Dedifferentiated amniotic fluid mesenchymal stem cell (primary cell): ENCODE data around the gene DLX5.

Source experiments
- DNase-seq: peaks from one replicate; pipeline ENCODE4 v3.0.0-alpha.2; 2016; ENCODE audit errors: extremely low spot score

DLX5 gene

DNA sequence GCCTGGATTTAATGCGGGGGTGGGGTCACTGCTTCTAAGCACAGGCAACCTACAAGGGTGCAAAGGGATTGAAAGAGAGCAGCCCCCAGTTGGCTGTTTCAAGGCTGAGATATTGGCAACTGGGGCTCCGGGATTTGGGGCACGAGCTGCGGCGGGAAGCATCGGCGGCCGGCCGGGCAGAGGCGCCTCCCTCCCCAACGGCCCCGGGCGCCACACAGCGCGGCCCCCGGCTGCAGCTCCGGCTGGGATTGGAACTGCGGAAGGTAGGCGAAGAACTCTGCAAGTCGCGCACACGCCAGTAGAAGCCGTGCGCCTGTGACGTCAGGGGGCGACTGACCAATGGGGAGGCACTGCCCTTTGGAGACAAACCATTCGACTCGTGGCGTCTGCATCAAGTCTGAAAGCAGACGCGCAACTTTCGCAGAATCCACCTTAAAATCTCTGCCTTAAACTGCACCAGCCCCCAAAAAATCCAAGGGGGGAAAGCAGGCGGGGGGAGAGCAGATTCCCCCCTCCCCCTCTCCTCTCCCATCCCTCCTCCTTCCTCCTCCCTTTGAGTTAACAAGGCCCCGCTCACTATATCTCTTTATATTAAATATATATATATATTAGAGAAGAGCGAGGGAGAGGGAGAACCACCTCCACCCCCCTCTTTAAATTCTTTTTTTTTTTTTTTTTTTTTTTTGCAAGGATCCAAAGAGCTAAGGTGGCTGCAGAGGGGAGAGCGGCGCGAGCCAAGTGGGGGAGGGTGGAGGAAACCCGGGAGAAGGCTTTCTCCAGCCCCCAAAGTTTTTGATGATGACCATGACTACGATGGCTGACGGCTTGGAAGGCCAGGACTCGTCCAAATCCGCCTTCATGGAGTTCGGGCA is 19.2 kb downstream of the DLX5 start, which contains the start of gene DLX6:
TSS of gene DLX6 (plus strand) at position 371 of the 872 bp plus-strand sequence. CDS start at position 796, 425 bp downstream.
- peak; percentile 81 for DNase-seq

DNA sequence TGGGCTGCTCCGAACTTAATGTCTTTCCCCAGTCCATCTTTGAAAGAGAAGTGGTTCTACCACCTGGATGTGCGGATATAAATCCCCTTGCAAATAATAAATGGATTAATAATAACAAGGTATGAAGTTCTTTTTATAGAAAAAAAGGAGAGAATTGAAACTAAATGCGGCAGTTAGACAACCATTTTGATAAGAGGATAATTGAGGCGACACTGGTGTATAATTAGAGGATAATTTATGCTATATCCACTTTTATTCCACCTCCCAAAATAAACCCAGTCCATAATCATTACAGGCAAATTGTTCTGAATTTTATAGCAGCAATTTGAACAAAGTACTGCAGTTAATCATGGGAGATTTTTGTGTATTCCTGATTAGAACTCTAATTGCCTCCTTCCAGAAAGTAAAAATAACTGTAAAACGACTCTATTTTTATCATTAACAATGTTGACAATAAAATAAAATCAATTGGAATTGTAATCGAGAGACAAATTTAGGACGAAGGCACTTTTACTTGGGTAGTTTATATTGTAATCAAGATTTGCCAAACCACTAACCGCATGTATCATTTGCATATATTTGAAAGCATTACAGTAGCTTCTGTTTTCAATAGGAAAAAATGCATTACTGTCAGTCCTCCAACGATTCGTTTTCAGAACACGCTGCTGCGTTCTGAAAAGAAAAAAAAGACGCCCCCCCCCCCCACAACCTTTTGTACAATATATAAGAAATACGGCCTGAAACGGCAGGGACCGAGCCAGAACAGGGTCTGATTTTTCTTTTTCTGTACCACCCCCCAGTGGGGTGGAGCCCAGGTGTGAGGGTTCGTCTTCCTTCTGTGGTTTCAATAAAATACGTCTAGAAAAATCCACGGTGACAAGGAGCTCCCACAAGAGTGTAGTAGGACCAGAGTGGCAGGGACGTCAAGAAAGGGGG is 20.1 kb downstream of the DLX5 start:
- no peak for DNase-seq

DNA sequence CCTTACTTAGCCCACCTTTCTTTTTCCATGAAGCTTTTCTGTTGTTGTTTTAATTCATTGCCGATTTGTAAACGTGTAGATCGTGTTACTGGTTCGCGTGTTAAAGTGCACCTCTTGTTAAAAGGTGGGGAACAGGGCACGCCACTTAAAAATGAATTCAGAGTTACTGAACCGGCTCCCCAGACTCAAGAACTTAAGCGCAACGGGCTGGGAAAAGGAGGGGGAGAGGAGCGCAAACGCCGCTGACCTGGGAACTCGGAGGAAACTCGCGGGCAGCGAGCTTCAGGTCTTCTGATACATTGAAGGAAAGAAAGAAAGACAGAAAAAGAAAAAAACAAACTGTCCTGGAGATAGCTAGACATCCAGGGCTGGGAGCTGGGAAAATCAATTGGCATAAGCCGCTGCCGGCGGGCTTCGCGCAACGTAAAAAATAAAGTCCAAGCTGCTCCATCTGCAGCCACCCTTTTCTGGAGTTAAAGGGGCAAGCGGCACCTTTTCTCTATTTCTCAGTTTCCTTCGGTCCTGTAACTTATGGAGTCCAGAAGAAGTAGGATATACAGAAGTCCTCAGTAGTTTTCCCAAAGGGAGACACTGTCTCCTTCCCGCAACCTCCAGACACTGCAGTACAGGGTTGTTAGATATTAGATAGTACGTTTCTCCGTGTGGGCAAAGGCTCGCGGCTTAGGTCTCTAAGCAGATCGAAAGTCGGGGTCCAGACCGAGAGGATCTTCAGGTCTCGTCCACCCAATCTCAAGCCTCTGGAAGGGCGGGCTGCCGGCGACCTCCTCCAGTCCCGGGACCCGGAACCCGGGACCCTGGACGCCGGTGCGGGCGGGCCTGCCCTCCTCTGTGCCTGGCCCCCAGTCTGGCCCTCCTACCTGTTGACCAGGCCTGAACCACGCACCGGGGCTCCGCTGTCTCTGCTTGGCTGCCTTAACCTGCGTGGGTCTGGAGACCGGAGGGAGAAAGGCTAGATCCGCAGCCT is 21.1 kb downstream of the DLX5 start:
- no peak for DNase-seq

DNA sequence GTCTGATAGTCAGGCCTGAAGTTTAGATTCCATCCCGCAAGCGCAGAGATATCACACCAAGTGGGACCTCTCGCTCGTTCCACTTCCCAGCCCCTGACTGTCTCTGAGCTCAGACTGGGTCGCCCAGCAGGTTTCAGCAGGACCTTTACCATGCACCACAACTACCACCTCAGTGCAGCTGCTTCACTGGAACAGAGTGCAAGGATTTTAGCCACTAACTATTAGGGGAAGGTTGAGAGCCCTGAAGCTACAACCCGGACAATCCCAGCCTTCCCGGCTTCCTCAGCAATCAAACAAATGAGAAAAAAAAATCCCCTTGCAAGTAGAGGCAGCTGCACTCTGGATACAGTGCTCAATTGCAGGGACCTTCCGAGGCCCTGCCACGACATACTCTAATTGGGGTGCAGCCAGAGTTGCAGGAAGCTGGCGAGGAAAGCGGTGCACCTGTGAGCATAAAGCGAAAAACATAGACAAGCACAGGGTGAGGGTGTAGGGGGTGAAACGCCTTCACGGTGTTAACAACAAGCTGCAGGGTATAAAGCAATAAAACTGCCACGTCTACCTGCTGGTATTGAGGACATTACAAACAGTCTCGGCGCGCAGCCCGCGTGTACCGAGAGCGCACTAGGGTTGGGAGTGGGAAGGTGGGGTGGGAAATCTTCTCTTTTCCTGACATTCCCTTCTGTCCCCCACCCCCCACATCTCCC is 21.9 kb downstream of the DLX5 start:
- DNase-seq, result no peak

DNA sequence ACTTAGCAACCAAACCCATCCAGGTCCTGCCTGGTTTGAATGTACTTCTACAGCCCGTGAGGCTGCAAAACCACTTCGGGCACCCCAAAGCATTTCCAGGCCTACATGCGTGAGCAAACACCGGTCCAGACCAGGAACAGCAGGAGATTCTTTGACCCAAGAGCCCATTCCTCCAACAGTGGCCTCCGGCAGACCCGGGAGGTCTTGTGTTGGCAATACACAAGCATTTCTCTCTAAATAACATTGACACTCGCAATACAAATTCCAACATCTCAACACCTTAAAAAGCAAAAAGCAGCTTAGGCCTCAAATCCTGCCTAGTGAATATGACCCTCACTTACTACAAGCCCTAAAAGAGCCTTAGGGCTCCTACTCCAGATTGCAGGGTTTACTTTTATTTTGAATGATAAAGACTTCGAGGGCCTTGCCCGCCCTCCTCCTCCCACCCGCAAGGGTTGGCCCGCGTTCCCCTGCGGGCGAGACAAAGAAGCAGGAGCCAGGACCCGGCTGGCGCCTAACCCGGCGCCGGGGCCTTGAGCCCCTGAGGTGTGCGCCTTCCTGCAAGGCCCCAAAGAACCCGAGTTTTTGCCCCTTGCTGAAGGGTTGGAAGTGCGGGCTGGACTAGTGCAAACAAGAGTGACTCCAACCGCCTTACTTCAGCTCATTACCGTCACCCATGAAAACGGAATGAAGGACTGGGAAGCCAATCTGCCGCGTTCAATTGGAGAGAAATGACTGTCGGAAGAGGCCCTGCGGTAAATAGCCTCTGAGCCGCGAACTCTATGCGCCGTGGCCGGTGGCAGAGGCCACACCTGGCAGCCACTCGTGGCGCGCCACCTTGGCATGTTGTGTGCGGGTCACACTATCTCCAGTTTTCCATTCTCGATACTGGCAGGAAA is 22.7 kb downstream of the DLX5 start:
- DNase-seq, result no peak

DNA sequence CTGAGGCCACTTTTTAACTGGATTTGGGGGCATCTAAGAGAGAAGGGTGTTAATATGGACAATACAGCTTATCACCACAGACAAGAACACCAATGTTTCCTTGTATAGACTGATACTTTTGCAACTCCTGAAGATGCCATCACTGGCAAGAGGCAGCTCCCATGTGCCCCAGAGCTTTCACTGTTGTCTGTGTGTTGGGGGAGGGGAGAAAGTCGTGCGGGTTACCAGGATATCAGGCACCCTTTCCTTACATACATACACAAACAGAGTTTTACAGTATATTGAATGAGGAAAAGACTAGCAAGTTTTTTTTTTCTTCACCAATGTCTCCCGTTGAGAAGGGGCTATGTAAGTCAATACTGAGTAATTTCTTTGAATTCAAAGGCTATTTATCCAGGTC is 23.4 kb downstream of the DLX5 start:
- DNase-seq, result no peak

DNA sequence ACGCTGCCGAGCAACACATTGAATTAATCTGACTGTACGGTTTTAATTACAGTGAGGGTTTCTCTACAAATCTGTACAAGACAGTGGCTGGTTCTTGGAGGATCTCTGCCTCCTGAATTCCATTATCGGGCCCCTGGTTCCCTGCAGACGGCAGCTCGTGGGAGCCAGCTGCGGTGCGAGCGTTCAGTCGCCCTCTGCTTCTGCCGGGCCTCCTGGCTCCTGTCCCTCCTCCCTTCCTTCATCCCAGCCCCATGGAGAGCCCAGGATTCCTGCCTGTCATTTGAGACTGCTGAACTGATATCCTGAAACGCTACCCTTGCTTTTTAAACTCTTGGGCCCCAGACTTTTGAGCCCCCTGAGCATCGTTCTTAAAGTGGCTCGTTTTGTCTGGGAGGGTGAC is 25.9 kb downstream of the DLX5 start:
- DNase-seq, result no peak

DNA sequence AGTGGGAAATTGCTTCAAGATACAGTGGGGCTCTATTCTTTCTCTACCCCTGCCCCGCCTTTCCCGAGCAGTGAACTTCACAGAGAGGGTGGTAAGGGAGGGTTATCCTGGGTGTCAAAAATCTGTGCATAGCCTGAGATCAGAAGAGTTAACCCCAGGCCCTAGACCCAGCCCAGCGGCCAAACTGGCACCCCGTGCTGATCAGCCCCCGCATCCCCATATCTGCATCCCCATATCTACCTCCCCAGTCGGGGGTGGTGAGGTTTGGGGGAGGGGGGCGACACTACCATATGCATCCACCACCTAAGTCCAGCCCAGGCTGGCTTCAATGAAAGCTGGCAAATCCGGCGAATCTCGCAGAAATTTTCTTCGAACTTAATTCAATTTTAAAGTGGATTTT is 26.3 kb downstream of the DLX5 start:
- DNase-seq, result no peak

DNA sequence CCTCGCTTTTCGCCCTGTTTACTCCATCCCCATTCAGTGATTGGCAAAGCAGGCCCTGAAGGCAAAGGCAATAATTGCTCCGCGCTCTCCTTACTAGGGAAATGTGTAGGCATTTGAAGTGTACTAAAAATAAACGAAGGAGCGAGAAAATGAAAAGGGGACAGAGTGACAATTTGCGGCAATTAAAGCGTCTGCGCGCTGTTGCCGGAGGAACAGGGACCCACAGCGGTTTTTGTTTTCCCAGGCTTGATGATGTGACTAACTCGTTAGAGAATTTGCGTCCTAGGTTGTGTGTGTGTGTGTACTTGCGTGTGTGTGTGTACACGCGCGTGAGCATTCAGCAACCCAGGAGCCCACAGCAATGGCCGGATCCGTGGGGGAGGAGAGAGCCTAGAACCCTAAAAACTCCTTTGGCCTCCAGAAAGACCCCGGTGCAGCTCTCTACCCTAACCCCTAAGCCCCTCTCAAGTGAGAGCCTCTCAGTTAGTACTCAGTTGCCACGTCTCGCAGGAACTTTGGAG is 27.1 kb downstream of the DLX5 start:
- no peak for DNase-seq

DNA sequence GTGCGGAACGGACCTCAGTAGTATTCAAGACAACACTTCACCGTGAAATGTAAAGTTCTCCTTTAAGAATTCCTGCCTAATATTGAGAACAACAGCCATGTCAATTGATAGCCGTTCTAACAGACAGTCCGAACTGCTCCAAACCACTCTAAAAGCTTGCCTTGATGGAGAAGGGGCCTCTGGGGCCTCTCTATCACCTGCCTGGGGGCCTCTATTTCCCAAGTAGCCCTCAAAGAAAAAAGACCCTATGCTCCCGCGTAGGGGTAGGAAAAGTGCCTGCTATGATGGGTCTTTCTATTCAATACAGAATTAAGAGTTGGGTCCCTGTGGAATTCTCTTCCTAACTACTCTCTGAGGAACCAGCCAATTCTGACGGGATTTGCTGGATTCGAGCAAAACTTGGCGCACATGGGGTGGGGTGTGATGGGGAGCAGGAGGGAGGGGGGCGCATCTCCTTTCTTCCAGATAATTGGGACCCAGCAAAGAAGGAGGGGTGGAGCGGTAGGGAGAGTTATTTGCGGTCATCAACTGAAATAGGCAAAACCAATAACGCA is 27.6 kb downstream of the DLX5 start:
- DNase-seq, result no peak

DNA sequence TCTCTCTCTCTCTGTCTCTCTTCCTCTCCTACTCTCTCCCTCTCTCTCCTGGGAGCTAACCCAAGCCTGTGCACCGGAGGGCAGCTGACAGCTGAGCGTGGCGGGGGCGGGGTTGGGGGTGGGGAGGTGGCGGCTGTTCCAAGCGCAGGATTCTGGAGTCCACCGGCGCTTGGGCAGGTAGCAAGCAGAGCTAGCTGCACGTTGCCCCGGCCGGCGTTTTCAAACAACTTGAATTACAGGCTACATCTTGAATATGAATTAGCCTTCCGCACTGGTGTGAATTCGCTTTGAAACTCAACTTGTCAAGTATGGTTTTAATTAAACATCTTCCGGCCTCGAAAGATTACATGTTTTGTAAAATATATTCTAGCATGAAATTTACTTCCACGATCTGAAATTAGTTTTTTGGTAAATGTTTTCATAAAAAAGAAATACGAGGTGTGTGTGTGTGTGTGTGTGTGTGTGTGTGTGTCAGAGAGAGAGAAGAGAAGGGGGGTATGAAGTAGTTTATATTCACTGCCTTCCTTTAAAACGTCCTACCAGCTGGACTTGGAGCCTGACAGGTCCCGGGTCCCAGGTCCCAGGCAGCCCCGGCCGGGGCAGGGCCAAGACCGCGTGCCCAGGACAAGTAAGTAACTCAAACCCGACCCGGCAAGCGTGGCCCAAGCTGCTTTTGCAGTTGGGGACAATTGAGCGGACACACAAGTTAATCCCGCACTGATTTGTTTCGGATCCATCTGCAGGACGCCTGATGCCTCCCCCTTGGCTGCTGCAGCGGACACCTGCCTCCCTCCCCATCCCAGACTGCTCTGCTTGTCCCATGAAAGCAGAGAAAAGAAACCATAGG is 28.3 kb downstream of the DLX5 start:
- DNase-seq, result no peak

DNA sequence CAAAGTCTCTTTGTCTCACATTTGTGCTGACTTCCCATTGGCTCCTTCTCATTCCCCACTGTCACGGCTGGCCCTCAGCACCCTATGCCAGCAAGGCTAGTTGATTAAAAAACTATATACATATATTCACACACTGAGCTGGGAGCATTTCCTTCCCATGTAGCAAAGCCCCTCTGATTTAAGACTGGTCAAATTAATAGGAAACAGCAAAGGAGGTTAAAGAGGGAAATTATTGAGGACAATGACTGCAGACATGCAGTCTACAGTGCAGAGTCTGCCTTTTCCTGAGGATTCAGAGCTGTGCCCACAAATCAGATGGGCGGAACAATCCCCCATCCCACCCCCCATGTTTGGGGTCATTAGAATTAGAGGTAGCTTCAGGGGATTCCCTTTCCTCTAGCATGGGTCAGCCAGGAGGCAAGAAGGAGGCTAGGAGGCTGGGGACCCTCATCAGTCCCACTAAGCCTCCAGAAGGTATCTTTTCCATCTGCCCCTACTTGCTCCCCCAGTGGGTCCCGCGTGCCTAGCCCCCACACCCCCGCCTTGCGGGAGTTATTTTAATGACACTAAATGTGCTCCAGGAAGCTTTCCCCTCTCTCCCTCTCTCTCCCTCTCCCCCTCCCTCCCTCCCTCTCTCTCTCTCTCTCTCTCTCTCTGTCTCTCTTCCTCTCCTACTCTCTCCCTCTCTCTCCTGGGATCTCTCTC is 29.1 kb downstream of the DLX5 start:
- DNase-seq, result no peak

DNA sequence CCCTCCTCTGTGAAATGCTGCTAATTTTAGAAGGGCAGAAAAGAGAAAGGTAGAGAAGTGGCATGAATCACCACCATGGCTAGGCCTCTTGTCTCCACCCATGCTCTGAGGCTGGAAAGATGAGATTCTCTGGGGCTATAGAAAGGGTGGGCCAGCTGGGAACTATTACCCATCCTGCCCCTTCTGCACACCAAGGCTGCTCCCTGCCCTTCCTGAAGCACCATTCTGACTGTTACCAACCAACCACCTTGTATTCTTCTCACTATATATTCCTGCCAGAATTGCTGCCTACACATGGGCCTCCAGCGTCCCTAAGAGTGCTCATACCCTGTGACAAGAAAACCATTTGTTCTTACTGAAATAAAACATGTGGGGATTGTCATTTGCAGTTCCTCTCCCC is 30.7 kb downstream of the DLX5 start:
- DNase-seq, result no peak

DNA sequence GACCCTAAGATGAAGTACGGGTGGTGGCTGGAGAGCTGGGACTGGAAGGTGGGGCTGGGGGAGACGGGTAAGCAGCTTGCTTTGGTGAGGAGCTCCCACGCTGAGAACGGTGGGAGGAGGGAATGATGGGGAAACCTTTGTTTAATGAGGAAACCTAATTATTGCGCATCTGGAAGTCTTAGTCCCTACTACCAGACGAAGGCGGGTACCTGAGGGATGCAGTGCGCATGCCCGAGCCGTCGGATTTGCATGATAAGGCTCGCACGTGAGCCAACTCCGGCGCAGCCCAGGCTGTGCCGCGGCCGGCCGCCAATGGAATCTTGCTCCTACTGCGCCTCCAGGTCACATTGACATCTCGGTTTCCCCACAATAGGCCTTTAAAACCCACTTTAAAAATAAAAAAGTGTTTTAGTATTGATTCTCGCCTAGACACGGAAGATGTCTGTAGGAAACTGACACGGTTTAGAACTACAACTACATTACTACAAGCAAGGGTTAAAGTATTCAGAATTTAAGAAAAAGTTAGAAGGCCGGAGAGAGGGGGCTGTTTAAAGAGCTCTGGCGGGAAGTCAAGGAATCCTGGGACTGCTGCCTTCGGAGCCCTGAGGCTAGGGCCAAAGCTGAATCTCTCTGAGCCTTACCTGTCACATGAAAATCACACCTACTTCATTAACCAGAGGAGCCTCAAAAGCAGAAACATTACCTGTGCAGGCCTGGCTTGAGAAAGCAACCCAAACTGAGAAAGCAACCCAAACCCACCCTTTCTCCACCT is 31.4 kb downstream of the DLX5 start:
- no peak for DNase-seq

DNA sequence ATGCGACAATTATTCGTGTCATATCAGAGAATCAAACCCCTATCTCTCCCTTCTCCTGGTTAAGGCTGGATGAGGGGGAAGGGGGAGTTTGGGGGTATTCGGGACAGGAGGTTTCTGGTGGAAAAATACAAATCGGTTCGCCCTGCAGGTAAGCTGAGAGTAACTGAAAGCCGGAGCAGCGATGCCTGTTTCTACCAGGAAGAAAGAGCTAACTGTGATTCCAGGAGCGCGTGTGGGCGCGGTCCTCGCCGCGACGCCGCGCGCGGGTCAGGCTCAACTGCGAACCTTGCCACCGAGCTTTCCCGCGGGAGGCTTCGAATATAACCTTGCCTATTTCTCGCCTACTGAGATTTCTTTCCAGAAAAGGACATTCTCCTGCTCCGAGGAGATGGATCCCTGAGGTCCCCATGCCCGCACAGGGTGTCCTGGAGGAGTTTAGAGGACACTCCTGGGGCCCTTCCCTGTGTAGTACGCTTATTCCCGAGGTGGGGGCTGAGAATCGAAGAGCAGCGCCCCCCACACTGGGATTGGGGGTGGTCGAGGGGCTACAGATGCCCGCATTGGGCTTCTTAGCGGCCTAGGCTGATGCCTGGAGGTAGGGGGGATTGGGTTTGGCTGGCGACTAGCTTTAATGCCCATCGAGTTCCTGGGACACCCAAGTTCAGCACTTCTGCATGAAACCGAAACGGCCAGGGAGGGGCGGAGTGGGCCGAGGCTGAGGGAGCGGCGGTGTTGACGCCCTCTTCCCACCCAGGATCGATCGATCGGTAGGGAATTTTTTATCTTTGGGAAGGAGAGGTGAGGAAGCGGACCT is 32.2 kb downstream of the DLX5 start:
- no peak for DNase-seq
